ENCODE measurements around the gene TRIM25. TPM values are rescaled to one million over a fixed set of nuclear protein-coding genes. Genes with fewer than 3 reads are reported as not detected.

Gene TRIM25
- total and polyA plus RNA-seq, 2 of the 8 experiments (the other 6 are each of a cell fraction or from before 2014, with no cell fraction given): 16.6 to 38.9 TPM

DNA sequence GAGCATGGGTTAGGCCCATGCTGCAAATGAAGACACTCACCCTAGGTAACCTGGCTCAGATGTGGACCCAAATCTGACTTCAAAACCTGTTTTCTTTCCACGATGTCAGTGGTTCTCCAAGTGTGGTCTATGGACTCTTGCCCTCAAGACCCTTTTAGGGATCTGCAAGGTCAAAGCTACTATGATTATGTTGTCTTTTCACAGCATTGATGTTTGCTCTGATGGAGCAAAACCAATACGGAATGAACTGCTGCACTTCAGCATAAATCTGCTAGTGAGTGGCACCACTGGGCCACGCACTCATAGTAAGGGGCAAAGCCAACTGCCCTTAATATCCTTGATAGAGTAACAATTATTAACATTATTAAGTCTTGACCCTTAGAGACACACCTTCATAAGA, 21.6 kb upstream of the TRIM25 start (continued):
- no peak for TF ChIP-seq EGR1 (IDR thresholded peaks at IDR 0.05; ENCODE audit: borderline replicate concordance, low read depth, low read length)

Measured in H1 (cell line).